Measurements from ENCODE around the gene TMEM82.
"Not testable (repeated sequence)": the region's sequence is repeated elsewhere in the genome, so short reads cannot be mapped to it uniquely, and the experiment has no call there.

TMEM82 gene

GRCh38 chr1:15742339-15742801 lies at the start of gene TMEM82:
Gene TMEM82 (plus strand): TSS chr1:15742499. CDS start chr1:15742560, 61 bp downstream.
- in situ Hi-C loops (cut with HindIII; ENCODE audit: low sequenced_read_pairs), result no loop called here

- in situ Hi-C loops (cut with HindIII; ENCODE audit: low sequenced_read_pairs), result no loop called here
Measured at GRCh38 chr1:15693371-15693770, 48.9 kb upstream of the TMEM82 start.

DNA sequence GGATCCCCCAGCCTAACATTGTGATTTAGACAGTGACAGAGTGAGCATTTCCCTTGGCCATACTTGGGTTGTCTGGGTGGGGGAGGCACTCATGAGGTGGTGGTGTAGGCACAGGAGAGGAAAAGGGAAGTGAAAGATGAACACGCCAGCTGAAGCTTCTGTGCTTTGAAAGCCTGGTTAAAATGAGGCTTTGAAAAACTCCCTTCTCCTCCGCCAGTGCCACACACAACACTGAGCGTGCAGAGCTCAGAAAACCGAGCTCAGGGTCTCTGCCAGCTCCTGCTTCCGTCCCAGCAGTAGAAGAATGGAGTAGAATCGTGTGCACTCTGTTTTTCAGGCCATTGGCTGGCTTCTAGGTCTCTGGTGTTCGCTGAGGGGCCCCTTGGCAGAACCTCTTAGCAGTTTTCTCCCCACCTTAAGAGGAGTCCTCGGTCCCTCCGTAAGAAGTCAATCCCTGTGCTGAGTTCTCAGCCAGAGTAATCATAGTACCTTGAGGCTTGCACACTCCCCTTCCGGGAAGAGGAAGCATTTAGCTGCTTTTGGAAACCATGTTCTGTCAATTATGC lies 45.3 kb upstream of the TMEM82 start:
- in situ Hi-C loops (cut with HindIII; ENCODE audit: low sequenced_read_pairs), result no loop called here

GRCh38 chr1:15698201-15698600 lies 44.1 kb upstream of the TMEM82 start:
- in situ Hi-C loops (cut with HindIII; ENCODE audit: low sequenced_read_pairs), result no loop called here

GRCh38 chr1:15699321-15699720 lies 43.0 kb upstream of the TMEM82 start:
- in situ Hi-C loops (cut with HindIII; ENCODE audit: low sequenced_read_pairs), result not testable (repeated sequence)

GRCh38 chr1:15700508-15700907 lies 41.8 kb upstream of the TMEM82 start:
- in situ Hi-C loops (cut with HindIII; ENCODE audit: low sequenced_read_pairs), result no loop called here

- in situ Hi-C loops (cut with HindIII; ENCODE audit: low sequenced_read_pairs), result no loop called here
Measured at GRCh38 chr1:15701784-15702183, 40.5 kb upstream of the TMEM82 start.

- in situ Hi-C loops (cut with HindIII; ENCODE audit: low sequenced_read_pairs), result no loop called here
Measured at GRCh38 chr1:15702722-15703550, 39.4 kb upstream of the TMEM82 start.

DNA sequence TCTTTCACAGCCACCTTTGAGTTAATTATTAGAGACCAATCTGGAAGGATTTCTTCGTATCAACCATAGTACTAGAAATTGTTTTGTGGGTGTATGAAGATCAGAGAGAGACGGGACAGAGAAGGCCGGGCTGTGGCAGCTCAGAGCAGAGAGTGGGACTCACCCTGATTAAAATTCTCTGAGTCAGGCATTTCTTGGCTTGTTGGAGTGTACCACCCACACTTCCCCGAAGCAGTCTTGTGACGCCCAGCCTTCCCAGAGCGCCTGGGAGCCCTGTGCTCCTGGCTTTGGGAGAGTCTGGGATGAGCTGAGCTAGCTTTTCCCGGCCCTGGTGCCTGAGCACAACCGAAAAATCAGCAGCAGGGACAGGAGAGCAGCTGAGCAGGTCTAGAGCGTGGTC lies 38.7 kb upstream of the TMEM82 start:
- in situ Hi-C loops (cut with HindIII; ENCODE audit: low sequenced_read_pairs), result no loop called here

GRCh38 chr1:15704526-15705183 lies 37.6 kb upstream of the TMEM82 start:
- in situ Hi-C loops (cut with HindIII; ENCODE audit: low sequenced_read_pairs), result no loop called here

GRCh38 chr1:15705184-15705566 lies 37.1 kb upstream of the TMEM82 start:
- in situ Hi-C loops (cut with HindIII; ENCODE audit: low sequenced_read_pairs), result no loop called here

- in situ Hi-C loops (cut with HindIII; ENCODE audit: low sequenced_read_pairs), result no loop called here
Measured at GRCh38 chr1:15706751-15707150, 35.5 kb upstream of the TMEM82 start.

DNA sequence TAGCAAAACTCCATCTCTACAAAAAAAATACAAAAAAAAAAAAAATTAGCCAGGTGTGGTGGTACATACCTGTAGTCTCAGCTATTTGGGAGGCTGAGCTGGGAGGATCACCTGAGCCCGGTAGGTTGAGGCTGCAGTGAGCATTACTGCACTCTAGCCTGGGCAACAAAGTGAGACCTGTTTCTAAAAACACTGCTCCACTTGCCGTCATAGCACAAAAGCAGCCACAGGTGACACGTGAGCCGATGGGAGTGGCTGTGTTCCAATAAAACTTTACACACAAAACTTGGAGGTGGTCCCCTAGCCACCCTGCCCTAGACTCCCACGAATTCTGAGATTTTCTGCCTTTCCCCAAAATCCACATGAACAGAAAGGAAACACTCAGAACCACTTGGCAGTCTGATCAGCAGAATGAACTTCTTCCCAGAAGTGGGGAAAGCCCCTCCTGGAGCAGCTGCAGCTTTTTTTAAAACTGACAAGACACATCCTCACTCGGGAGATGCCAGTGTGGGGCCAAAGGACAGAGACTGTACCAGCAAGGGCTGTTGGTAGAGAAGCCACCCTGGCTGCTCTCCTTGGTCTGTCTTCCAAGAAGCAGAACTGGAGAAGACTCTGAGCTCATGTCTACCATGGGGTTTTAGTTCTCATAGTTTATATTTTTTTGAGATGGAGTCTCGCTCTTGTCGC lies 34.9 kb upstream of the TMEM82 start:
- in situ Hi-C loops (cut with HindIII; ENCODE audit: low sequenced_read_pairs), result no loop called here

DNA sequence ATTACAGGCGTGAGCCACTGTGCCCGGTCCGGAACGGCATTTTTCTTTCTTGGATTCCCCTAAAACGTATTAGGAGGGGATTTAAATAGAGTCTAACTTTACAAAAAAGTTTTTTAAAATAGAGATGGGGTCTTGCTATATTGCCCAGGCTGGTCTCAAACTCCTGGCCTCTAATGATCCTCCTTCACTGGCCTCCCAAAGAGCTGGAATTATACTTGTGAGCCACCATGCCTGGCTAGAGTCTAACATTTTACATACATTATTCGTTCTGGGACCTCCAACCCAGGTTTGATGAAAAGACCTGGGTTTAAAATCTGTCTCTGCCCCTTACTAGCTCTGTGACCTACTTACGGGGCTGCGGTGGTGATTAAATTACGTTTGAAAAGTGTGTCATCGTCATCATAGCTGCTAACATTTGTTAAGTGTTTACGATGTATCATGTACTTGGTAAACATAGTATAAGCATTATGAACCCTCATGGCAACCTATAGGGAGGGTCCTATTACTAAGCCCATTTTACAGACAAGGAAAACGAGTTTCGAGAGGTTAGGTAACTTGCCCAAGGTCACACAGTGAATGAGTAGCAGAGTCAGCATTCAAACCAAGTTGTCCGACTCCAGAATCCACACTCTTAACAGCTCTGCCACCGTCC lies 33.7 kb upstream of the TMEM82 start:
- in situ Hi-C loops (cut with HindIII; ENCODE audit: low sequenced_read_pairs), result no loop called here

DNA sequence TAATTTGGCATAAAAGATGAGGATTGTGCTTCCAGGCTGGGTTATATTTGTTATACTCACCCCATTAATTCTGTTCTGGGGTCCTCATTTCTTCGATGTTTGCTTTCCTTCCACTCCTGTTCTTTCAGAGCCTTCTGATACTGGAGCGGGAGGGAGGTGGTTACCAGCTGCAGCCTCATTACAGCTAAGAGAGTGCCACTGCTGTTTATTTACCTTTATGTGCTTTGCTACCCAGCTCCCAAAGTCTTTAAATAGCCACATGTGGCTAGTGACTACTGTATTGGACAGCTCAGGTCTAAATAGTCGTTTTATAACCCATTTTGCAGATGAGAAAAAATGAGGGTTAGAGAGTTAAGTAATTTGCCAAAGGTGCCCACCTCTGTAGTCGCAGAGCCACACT lies 33.1 kb upstream of the TMEM82 start:
- in situ Hi-C loops (cut with HindIII; ENCODE audit: low sequenced_read_pairs), result no loop called here

DNA sequence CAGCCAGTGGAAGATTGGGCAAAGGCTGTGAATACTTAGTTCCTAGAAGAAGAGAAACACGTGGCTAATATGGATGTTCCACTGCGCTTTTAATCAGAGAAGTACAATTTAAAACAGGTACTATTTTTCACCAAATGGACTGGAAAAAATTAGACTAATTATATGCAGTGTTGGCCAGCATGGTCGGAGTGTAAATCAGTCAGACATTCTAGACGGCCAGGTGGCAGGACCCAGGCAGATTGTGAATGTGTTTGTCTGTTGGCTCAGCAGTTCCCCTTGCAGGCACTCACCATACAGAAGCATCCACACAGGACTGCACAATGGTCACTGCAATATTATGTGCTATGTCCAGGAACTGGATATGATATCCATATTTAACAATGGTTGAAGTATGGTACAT lies 30.1 kb upstream of the TMEM82 start:
- in situ Hi-C loops (cut with HindIII; ENCODE audit: low sequenced_read_pairs), result no loop called here

DNA sequence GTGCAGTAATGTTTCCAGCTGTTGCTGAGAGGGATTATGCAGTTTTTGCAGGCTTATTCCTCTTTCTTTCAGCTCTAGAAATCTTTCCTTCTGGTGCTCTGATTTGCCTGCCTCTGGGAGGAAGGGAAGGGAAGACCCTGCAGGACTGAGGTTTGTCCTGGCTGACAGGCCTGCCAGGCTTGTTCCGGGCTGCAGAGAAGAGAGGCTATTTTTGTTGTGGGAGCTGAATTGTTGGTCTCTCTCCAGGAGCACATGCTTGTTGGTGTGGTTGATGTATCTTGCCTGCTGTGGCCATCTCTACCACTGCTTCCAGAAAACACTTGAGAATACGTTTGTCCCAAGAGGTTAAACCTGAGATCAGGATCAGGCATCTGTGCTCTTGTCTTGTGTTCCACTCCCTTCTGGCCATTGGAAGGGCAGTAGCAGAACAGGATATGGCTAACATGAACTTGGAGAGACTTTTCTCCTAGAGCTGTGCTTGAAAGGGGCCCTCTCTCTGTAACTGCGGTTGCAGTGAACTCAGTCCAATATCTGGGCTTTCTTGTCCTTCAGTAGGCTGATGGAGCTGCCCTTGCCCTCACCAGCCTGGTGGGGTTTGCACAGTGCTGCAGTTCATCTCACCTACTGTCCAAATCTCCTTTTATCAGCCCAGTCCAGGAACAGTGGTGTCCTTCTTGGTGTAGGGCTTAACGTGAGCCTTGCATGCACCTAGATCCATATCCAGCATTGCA lies 27.7 kb upstream of the TMEM82 start:
- in situ Hi-C loops (cut with HindIII; ENCODE audit: low sequenced_read_pairs), result no loop called here

GRCh38 chr1:15717418-15718125 lies 24.7 kb upstream of the TMEM82 start:
- in situ Hi-C loops (cut with HindIII; ENCODE audit: low sequenced_read_pairs), result no loop called here

DNA sequence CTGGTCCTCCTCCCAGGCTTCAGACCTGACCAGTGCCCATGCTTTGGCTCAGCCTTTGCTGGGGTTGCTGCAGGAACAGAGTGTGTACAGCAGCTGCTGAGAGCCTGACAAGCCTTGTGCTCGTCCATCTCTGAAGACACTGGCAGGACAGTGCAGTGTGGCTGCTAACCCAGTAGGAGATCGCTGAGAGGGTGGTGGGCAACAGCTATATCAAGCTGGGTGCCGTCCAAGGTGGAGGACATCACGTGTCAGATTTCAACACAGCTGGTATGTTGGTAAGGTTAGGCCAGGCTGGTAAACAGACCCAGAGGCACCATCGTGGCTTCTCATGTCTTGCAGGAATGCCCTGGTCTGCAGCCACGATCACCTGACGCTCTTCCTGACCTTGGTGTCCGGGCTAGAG lies 24.1 kb upstream of the TMEM82 start:
- in situ Hi-C loops (cut with HindIII; ENCODE audit: low sequenced_read_pairs), result no loop called here
